Thymus (tissue), 11 donors: ENCODE results near the gene MTHFD2. TPM values are rescaled to one million over a fixed set of nuclear protein-coding genes. Genes with fewer than 3 reads are reported as not detected.
A peak's percentile ranks its signal among the peaks of the same experiment; 100 is the strongest.

ENCODE experiments used
- DNase-seq, 9 donors: peaks; one replicate each; pipeline ENCODE4 v3.0.0-alpha.2; 2013; ENCODE audit warnings: low spot score in 9 of 9, low read depth in 6 of 9, missing footprints in 1 of 9
- H3K27ac ChIP-seq, 2 donors: one replicate each; pipeline ENCODE4 v1.5.1; 2013; ENCODE audit warnings: control low read depth in 1 of 2, low read depth in 1 of 2, low read length in 1 of 2, mild to moderate bottlenecking in 1 of 2, moderate library complexity in 1 of 2
- H3K27me3 ChIP-seq, 2 donors: one replicate each; pipeline ENCODE4 v1.5.1; 2013; ENCODE audit warnings: low read length in 1 of 2; ENCODE audit not compliant: control insufficient read depth in 2 of 2, insufficient read depth in 1 of 2
- H3K36me3 ChIP-seq, 2 donors: one replicate each; pipeline ENCODE4 v1.5.1; 2013; ENCODE audit warnings: low read length in 1 of 2, mild to moderate bottlenecking in 1 of 2, moderate library complexity in 1 of 2; ENCODE audit not compliant: control insufficient read depth in 2 of 2, insufficient read depth in 2 of 2
- H3K4me1 ChIP-seq, 2 donors: one replicate each; pipeline ENCODE4 v1.5.1; 2013; ENCODE audit warnings: low read length in 2 of 2; ENCODE audit not compliant: control insufficient read depth in 2 of 2, insufficient read depth in 2 of 2
- H3K4me3 ChIP-seq, 2 donors: one replicate each; pipeline ENCODE4 v1.5.1; 2013; ENCODE audit warnings: low read length in 2 of 2, control low read depth in 1 of 2, mild to moderate bottlenecking in 1 of 2
- H3K9me3 ChIP-seq, 2 donors: one replicate each; pipeline ENCODE4 v1.5.1; 2013; ENCODE audit warnings: low read length in 1 of 2, mild to moderate bottlenecking in 1 of 2; ENCODE audit not compliant: control insufficient read depth in 2 of 2, insufficient read depth in 1 of 2
- WGBS: extraction: QIAGEN DNeasy Blood & Tissue Kit; methylation state at CpG from one replicate; pipeline ENCODE4 v1.1.7; 2013; 5-methylcytosine and 5-hydroxymethylcytosine counted together
- polyA plus RNA-seq: library from polyadenylated mRNA; stranded (reverse); fragments of 200-250 nt; gene quantifications from one replicate; pipeline ENCODE4 v1.2.3, GENCODE V29; 2013
- total RNA-seq: library from RNA; stranded (reverse); fragments of 120-200 nt; gene quantifications from one replicate; pipeline ENCODE4 v1.2.4, GENCODE V29; 2013
- donor health status: healthy.

The MTHFD2 gene
- total and polyA plus RNA-seq, 2 donors, result 45.1 to 47.0 TPM

DNA sequence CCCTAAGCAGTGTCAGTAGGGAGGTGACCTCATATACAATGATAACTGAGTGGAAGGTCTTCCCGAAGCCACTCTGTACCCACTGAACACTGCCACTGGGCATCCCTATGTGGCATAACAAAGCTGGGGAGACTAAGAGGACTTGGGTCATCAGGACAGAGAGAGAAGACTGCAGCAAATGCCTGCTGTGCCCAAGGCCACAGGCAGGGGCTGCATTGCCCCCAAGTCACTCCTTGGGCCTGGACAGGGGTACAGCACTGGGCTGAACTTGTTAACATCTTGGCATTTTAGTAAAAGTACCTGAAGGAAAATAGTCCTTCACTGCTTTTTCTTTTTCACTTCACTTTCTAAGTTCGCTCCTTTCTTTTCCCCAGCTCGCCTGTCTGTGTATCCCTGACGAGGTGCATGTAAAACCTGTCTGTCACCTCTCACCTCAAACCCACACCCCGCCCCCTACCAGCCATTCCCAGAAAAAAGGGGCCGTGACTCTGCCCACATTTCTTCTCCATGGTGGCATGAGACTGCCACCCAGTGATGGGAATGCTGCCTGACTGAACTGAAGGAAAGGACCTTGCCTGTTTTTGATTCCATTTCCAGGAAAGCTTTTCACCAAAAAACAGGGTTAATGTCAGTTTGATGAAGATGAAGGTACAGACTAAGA is 62.9 kb downstream of the MTHFD2 start:
- no peak overlapping the region for H3K4me3 ChIP-seq
- no peaks in the 10 kb centered on the region for H3K9me3 ChIP-seq
- no peaks in the 10 kb centered on the region for H3K4me1 ChIP-seq
- no peaks in the 10 kb centered on the region for H3K27me3 ChIP-seq
- no peak for DNase-seq
- H3K36me3 ChIP-seq, result no peaks in the 10 kb centered on the region
- WGBS, result 94% methylated on average over 6 of the region's 6 CpGs
- H3K27ac ChIP-seq, result no peak overlapping the region

GRCh38 chr2:74262681-74263080 is 64.3 kb downstream of the MTHFD2 start:
- Histone ChIP-seq H3K4me3 (no peak overlapping the region), H3K9me3 (no peaks in the 10 kb centered on the region), H3K4me1 (peaks cover 0 to 3% of the 10 kb centered on the region in 2 donors), H3K27ac (no peak overlapping the region), H3K27me3 (no peaks in the 10 kb centered on the region), H3K36me3 (no peaks in the 10 kb centered on the region)
- no peak for DNase-seq
- WGBS, result 98% methylated on average over 6 of the region's 6 CpGs

GRCh38 chr2:74264281-74264680 is 65.9 kb downstream of the MTHFD2 start:
- Histone ChIP-seq H3K36me3 (no peaks in the 10 kb centered on the region), H3K4me1 (peaks cover 0 to 3% of the 10 kb centered on the region in 2 donors), H3K27ac (no peak overlapping the region), H3K9me3 (no peaks in the 10 kb centered on the region), H3K27me3 (no peaks in the 10 kb centered on the region), H3K4me3 (no peak overlapping the region)
- 65% methylated on average over 1 of the region's 1 CpG for WGBS
- no peak for DNase-seq

GRCh38 chr2:74267068-74267467 is 68.7 kb downstream of the MTHFD2 start:
- peak; percentile 7 to 63 (median 15) for DNase-seq
- Histone ChIP-seq H3K4me3 (no peak overlapping the region), H3K9me3 (no peaks in the 10 kb centered on the region), H3K27me3 (no peaks in the 10 kb centered on the region), H3K27ac (no peak overlapping the region), H3K4me1 (peaks cover 0 to 3% of the 10 kb centered on the region in 2 donors), H3K36me3 (no peaks in the 10 kb centered on the region)
- 24% methylated on average over 4 of the region's 4 CpGs for WGBS

Other genes with a start within 250 kb of the MTHFD2 start
- 4.5 TPM for gene TET3, start 213.7 kb upstream of the MTHFD2 start, total RNA-seq
- 4.2 TPM for gene TET3, start 213.7 kb upstream of the MTHFD2 start, polyA plus RNA-seq
- 41.7 TPM for gene BOLA3, start 50.7 kb upstream of the MTHFD2 start, total RNA-seq
- 34.4 TPM for gene BOLA3, start 50.7 kb upstream of the MTHFD2 start, polyA plus RNA-seq
- gene MOB1A, start 19.7 kb upstream of the MTHFD2 start, total RNA-seq, result 104 TPM
- gene MOB1A, start 19.7 kb upstream of the MTHFD2 start, polyA plus RNA-seq, result 68.4 TPM
- 0.85 TPM for gene SLC4A5, start 144.8 kb downstream of the MTHFD2 start, total RNA-seq
- gene SLC4A5, start 144.8 kb downstream of the MTHFD2 start, polyA plus RNA-seq, result 2.5 TPM
- gene DCTN1, start 181.7 kb downstream of the MTHFD2 start, total RNA-seq, result 54.3 TPM
- 68.2 TPM for gene DCTN1, start 181.7 kb downstream of the MTHFD2 start, polyA plus RNA-seq
- gene C2orf81, start 223.0 kb downstream of the MTHFD2 start, total RNA-seq, result 0.66 TPM
- gene C2orf81, start 223.0 kb downstream of the MTHFD2 start, polyA plus RNA-seq, result 5.3 TPM
- 35.6 TPM for gene WDR54, start 223.1 kb downstream of the MTHFD2 start, total RNA-seq
- gene WDR54, start 223.1 kb downstream of the MTHFD2 start, polyA plus RNA-seq, result 32.5 TPM
- gene RTKN, start 243.3 kb downstream of the MTHFD2 start, total RNA-seq, result 9.5 TPM
- 17.2 TPM for gene RTKN, start 243.3 kb downstream of the MTHFD2 start, polyA plus RNA-seq